Effector memory CD4-positive, alpha-beta T cell (primary cell): ENCODE data around the gene PSMD3.
"Not testable (repeated sequence)": the region's sequence is repeated elsewhere in the genome, so short reads cannot be mapped to it uniquely, and the experiment has no call there.

ENCODE experiments used
- DNase-seq, 3 donors: peaks; one replicate each; pipeline ENCODE4 v3.0.0-alpha.2; 2020
- H3K27ac ChIP-seq: 2 replicates; pipeline ENCODE4 v1.7.0; 2013; ENCODE audit warnings: mild to moderate bottlenecking, low read length, moderate library complexity; ENCODE audit not compliant: insufficient read depth, poor library complexity, severe bottlenecking
- H3K27me3 ChIP-seq: replicated peaks from 2 replicates; pipeline ENCODE4 v1.7.0; 2013; ENCODE audit warnings: mild to moderate bottlenecking, low read length; ENCODE audit not compliant: insufficient read depth, control insufficient read depth, poor library complexity, severe bottlenecking
- H3K36me3 ChIP-seq: 2 replicates; pipeline ENCODE4 v1.7.0; 2013; ENCODE audit warnings: mild to moderate bottlenecking, low read length, moderate library complexity; ENCODE audit not compliant: control insufficient read depth, insufficient read depth
- H3K4me1 ChIP-seq: 2 replicates; pipeline ENCODE4 v1.7.0; 2013; ENCODE audit warnings: low read length, mild to moderate bottlenecking; ENCODE audit not compliant: control insufficient read depth, insufficient read depth, poor library complexity, severe bottlenecking
- H3K4me3 ChIP-seq: 2 replicates; pipeline ENCODE4 v1.7.0; 2013; ENCODE audit warnings: low read length, low read depth, mild to moderate bottlenecking; ENCODE audit not compliant: insufficient read depth, poor library complexity, severe bottlenecking
- H3K9me3 ChIP-seq: 2 replicates; pipeline ENCODE4 v1.7.0; 2013; ENCODE audit warnings: mild to moderate bottlenecking, low read length, moderate library complexity; ENCODE audit not compliant: control insufficient read depth

Gene PSMD3

GRCh38 chr17:39944393-39944711, 36.3 kb upstream of the PSMD3 start:
- Histone ChIP-seq H3K27ac (no peak overlapping the region), H3K27me3 (no peaks in the 10 kb centered on the region), H3K4me1 (peaks cover 3% of the 10 kb centered on the region), H3K36me3 (no peaks in the 10 kb centered on the region), H3K4me3 (no peak overlapping the region), H3K9me3 (no peaks in the 10 kb centered on the region)
- no peak for DNase-seq

GRCh38 chr17:39946551-39947330, 33.9 kb upstream of the PSMD3 start:
- Histone ChIP-seq H3K27me3 (no peaks in the 10 kb centered on the region), H3K4me1 (no peaks in the 10 kb centered on the region), H3K27ac (no peak overlapping the region), H3K4me3 (no peak overlapping the region), H3K36me3 (no peaks in the 10 kb centered on the region), H3K9me3 (no peaks in the 10 kb centered on the region)
- no peak for DNase-seq

GRCh38 chr17:39948489-39948828, 32.1 kb upstream of the PSMD3 start:
- not testable (repeated sequence) for DNase-seq, H3K4me1 ChIP-seq, H3K27me3 ChIP-seq, H3K27ac ChIP-seq, H3K36me3 ChIP-seq, H3K9me3 ChIP-seq, H3K4me3 ChIP-seq

GRCh38 chr17:39949028-39949427, 31.6 kb upstream of the PSMD3 start:
- H3K9me3 ChIP-seq = no peaks in the 10 kb centered on the region
- no peak for DNase-seq

GRCh38 chr17:39950871-39951348, 29.7 kb upstream of the PSMD3 start:
- peaks cover 6% of the 10 kb centered on the region for H3K4me1 ChIP-seq
- no peaks in the 10 kb centered on the region for H3K36me3 ChIP-seq
- no peaks in the 10 kb centered on the region for H3K9me3 ChIP-seq
- H3K27ac ChIP-seq = no peak overlapping the region
- H3K4me3 ChIP-seq = no peak overlapping the region
- no peak for DNase-seq
- H3K27me3 ChIP-seq = no peaks in the 10 kb centered on the region

More at GRCh38 chr17:39949028-39949427, 31.6 kb upstream of the PSMD3 start:
- Histone ChIP-seq H3K27ac (no peak overlapping the region), H3K4me1 (peaks cover 6% of the 10 kb centered on the region), H3K36me3 (no peaks in the 10 kb centered on the region), H3K27me3 (no peaks in the 10 kb centered on the region), H3K4me3 (no peak overlapping the region)

- Histone ChIP-seq H3K4me3 (peak overlapping the region; percentile 49), H3K27ac (peak overlapping the region; percentile 42), H3K27me3 (no peaks in the 10 kb centered on the region), H3K36me3 (no peaks in the 10 kb centered on the region), H3K9me3 (no peaks in the 10 kb centered on the region), H3K4me1 (peaks cover 6% of the 10 kb centered on the region)
- no peak for DNase-seq
Measured at GRCh38 chr17:39951924-39952679, 28.5 kb upstream of the PSMD3 start.

- peak; percentile 92 to 98 (median 95) for DNase-seq
- Histone ChIP-seq H3K4me1 (peaks cover 6% of the 10 kb centered on the region), H3K36me3 (no peaks in the 10 kb centered on the region), H3K27ac (peak overlapping the region; percentile 62), H3K27me3 (no peaks in the 10 kb centered on the region), H3K9me3 (no peaks in the 10 kb centered on the region), H3K4me3 (peak overlapping the region; percentile 52)
Measured at GRCh38 chr17:39952680-39953470, 27.7 kb upstream of the PSMD3 start.

- Histone ChIP-seq H3K36me3 (no peaks in the 10 kb centered on the region), H3K9me3 (no peaks in the 10 kb centered on the region), H3K4me3 (peak overlapping the region; percentile 52), H3K4me1 (peaks cover 6% of the 10 kb centered on the region), H3K27ac (peak overlapping the region; percentile 62), H3K27me3 (no peaks in the 10 kb centered on the region)
- no peak for DNase-seq
Measured at GRCh38 chr17:39953471-39953888, 27.1 kb upstream of the PSMD3 start.

GRCh38 chr17:39954876-39955275, 25.7 kb upstream of the PSMD3 start:
- H3K4me3 ChIP-seq = no peak overlapping the region
- DNase-seq = no peak
- no peaks in the 10 kb centered on the region for H3K27me3 ChIP-seq
- no peaks in the 10 kb centered on the region for H3K36me3 ChIP-seq
- H3K27ac ChIP-seq = no peak overlapping the region
- H3K4me1 ChIP-seq = peaks cover 6% of the 10 kb centered on the region
- H3K9me3 ChIP-seq = no peaks in the 10 kb centered on the region
